Stimulated activated CD4-positive, alpha-beta T cell treated with anti-CD3 and anti-CD28 coated beads, Interleukin-15, amount 100 ng/mL, for 24 hours (primary cell): ENCODE data around the gene CIAO3.
"Not testable (repeated sequence)": the region's sequence is repeated elsewhere in the genome, so short reads cannot be mapped to it uniquely, and the experiment has no call there.

Source experiments
- DNase-seq: peaks from one replicate; pipeline ENCODE4 v3.0.0-alpha.2; 2020

The CIAO3 gene

GRCh38 chr16:759110-759910, 18.5 kb upstream of the CIAO3 start:
- DNase-seq: no peak

GRCh38 chr16:756428-756827, 15.6 kb upstream of the CIAO3 start:
- no peak for DNase-seq

GRCh38 chr16:754656-755055, 13.9 kb upstream of the CIAO3 start:
- DNase-seq: no peak

GRCh38 chr16:754121-754607, 13.4 kb upstream of the CIAO3 start:
- DNase-seq: not testable (repeated sequence)

- no peak for DNase-seq
These were observed 11.2 kb upstream of the CIAO3 start for GRCh38 chr16:752007-752312.

GRCh38 chr16:751152-752006, 10.6 kb upstream of the CIAO3 start:
- no peak for DNase-seq

- DNase-seq: no peak
These were observed 9.7 kb upstream of the CIAO3 start for GRCh38 chr16:750485-750884.

- DNase-seq: no peak
These were observed 8.2 kb upstream of the CIAO3 start for GRCh38 chr16:749010-749409.

- DNase-seq: no peak
These were observed 7.4 kb upstream of the CIAO3 start for GRCh38 chr16:747978-748746.

GRCh38 chr16:746637-747036, 5.8 kb upstream of the CIAO3 start:
- no peak for DNase-seq

- peak; percentile 42 for DNase-seq
These were observed 4.9 kb upstream of the CIAO3 start for GRCh38 chr16:745739-746138.

GRCh38 chr16:743794-744500, 3.1 kb upstream of the CIAO3 start:
- DNase-seq: no peak

- DNase-seq: not testable (repeated sequence)
These were observed 2.1 kb upstream of the CIAO3 start for GRCh38 chr16:742894-743293.

GRCh38 chr16:741986-742629, 1.3 kb upstream of the CIAO3 start:
- DNase-seq: no peak

- no peak for DNase-seq
These were observed 386 bp downstream of the CIAO3 start for GRCh38 chr16:740459-740763.

- DNase-seq: no peak
These were observed 988 bp downstream of the CIAO3 start for GRCh38 chr16:739560-740458.

- DNase-seq: no peak
These were observed 3.8 kb downstream of the CIAO3 start for GRCh38 chr16:736936-737481.

GRCh38 chr16:735982-736453, 4.8 kb downstream of the CIAO3 start:
- DNase-seq: peak; percentile 79

- no peak for DNase-seq
These were observed 5.6 kb downstream of the CIAO3 start for GRCh38 chr16:734981-735881.
